Peyer's patch (tissue), 4 donors: ENCODE data around the gene PHKG1. TPM values are rescaled to one million over a fixed set of nuclear protein-coding genes. Genes with fewer than 3 reads are reported as not detected.

ENCODE experiments used
- small RNA-seq, 2 donors: library from RNA; depleted of rRNA; stranded (forward); fragments of <200 nt; gene quantifications; one replicate each; pipeline ENCODE3, GENCODE V24; 2016
- total RNA-seq, 4 donors: library from RNA; depleted of rRNA; stranded (reverse); fragments of >200 nt; gene quantifications; one replicate each; pipeline ENCODE4 v1.1.0, GENCODE V29; 2016

The PHKG1 gene
- total RNA-seq, 4 donors from 2014 or later: 1.1 to 8.3 (median 4.0) TPM

Small RNAs within 50 kb of the gene (small RNA-seq; reads per million reads assigned to genes)
- gene SNORA15: 0 reads per million in 2 donors
- 0 reads per million in 2 donors for gene SNORA22B

Other genes with a start within 250 kb of the PHKG1 start
- gene SEPTIN14, start 230.2 kb downstream of the PHKG1 start, total RNA-seq: not detected
- 1 to 10 TPM; 2.8 to 8.3 (median 4.9) TPM for gene ZNF713, start 205.5 kb downstream of the PHKG1 start, total RNA-seq
- 1 to 10 TPM; 4.4 to 10.0 (median 7.3) TPM for gene MRPS17, start 141.1 kb downstream of the PHKG1 start, total RNA-seq
- gene NIPSNAP2, start 128.4 kb downstream of the PHKG1 start, total RNA-seq: 10 to 100 TPM; 37.5 to 87.5 (median 54.2) TPM
- 10 to 100 TPM; 12.3 to 25.6 (median 16.1) TPM for gene PSPH, start 41.5 kb downstream of the PHKG1 start, total RNA-seq
- gene CCT6A, start 41.2 kb downstream of the PHKG1 start, total RNA-seq: 100 to 1,000 TPM in 1 of 4 donors, 10 to 100 TPM in 3; 61.3 to 150 (median 79.5) TPM
- 100 to 1,000 TPM in 3 of 4 donors, 10 to 100 TPM in 1; 71.8 to 155 (median 128) TPM for gene SUMF2, start 28.7 kb downstream of the PHKG1 start, total RNA-seq
- 100 to 1,000 TPM; 223 to 346 (median 316) TPM for gene CHCHD2, start 13.5 kb upstream of the PHKG1 start, total RNA-seq
- gene NUPR2, start 23.5 kb upstream of the PHKG1 start, total RNA-seq: not detected